Stimulated activated CD4-positive, alpha-beta T cell treated with anti-CD3 and anti-CD28 coated beads, Interleukin-4, amount 100 ng/mL, for 1 hour (primary cell): ENCODE results near the gene PLPPR4.

Source experiments
- DNase-seq: peaks from one replicate; pipeline ENCODE4 v3.0.0-alpha.2; 2020

PLPPR4 gene

DNA sequence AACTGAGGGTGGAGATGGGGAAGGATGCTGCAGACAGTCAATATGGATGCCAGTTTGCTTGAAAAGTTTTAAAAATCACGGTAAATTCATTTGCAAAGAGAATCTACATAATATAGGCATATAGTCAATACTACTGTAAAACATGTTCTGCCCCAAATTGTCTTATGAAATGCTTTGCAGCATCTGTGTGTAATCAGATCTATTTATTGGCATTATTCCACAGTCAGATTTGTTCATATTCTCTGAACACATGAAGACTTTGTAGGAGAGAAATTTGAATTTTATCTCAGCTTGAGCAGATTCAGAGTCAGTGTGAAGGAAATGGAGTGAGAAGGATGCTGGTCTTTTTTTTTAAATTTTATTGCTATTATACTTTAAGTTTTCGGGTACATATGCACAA lies 88.5 kb downstream of the PLPPR4 start:
- DNase-seq, result no peak

DNA sequence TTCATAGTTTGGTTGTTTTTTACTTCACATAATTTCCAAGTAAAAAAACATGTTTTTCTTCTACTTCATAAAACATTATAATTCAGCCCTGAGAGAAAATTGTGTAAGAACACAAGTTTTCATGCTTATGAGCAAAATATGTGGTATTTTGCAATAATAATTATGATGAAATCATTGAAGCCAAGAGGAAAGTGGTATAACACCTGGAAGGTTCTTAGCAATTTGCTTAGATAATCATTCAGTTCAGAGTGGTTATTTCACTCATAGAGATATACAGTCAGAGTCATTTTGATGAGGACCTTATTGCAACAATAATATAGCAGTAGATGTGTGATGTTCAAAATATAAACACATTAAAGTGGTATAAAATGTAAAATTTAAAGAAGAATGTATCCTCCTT lies 94.5 kb downstream of the PLPPR4 start:
- no peak for DNase-seq
